Heart right ventricle (tissue), 16 donors: ENCODE results near the gene ARPC4. TPM values are rescaled to one million over a fixed set of nuclear protein-coding genes. Genes with fewer than 3 reads are reported as not detected.

Experiments
- ATAC-seq, 8 donors: fragments of 200-7000 bp; cut with Tn5 transposase; one replicate each; pipeline ENCODE4 v1.9.1; 2020; ENCODE audit warnings: mild to moderate bottlenecking in 8 of 8, moderate library complexity in 8 of 8, moderate number of reproducible peaks in 1 of 8
- DNase-seq, 2 donors: peaks; one replicate each; pipeline ENCODE4 v3.0.0-alpha.2; 2020
- H3K27ac ChIP-seq, 10 donors: fragments of 200-600 bp; sonication (generic) in 2 of 10; one replicate each; pipeline versions ENCODE4 v1.5.0 to v1.8.0; 2020 to 2022; ENCODE audit warnings: mild to moderate bottlenecking in 3 of 10
- H3K27me3 ChIP-seq, 7 donors: fragments of 200-600 bp; one replicate each; pipeline ENCODE4 v1.8.0; 2021 to 2022; ENCODE audit warnings: mild to moderate bottlenecking in 2 of 7
- H3K36me3 ChIP-seq, 9 donors: fragments of 200-600 bp; sonication (generic) in 1 of 9; one replicate each; pipeline versions ENCODE4 v1.5.0 to v1.8.0; 2020 to 2022; ENCODE audit warnings: mild to moderate bottlenecking in 2 of 9
- H3K4me1 ChIP-seq, 9 donors: fragments of 200-600 bp; sonication (generic) in 1 of 9; one replicate each; pipeline versions ENCODE4 v1.5.0 to v1.8.0; 2020 to 2022; ENCODE audit warnings: mild to moderate bottlenecking in 4 of 9
- H3K4me3 ChIP-seq, 10 donors: fragments of 200-600 bp; sonication (generic) in 2 of 10; one replicate each; pipeline versions ENCODE4 v1.5.0 to v1.8.0; 2020 to 2022; ENCODE audit warnings: mild to moderate bottlenecking in 7 of 10, moderate library complexity in 2 of 10
- H3K9me3 ChIP-seq, 11 donors: fragments of 200-600 bp in 10 of 11; sonication (generic) in 2 of 11; one replicate each; pipeline versions ENCODE4 v1.5.0 to v1.8.0; 2013 to 2022; ENCODE audit warnings: mild to moderate bottlenecking in 2 of 11, control low read depth in 1 of 11, moderate library complexity in 1 of 11
- CTCF ChIP-seq, 9 donors: fragments of 200-600 bp; sonication (generic) in 2 of 9; IDR thresholded peaks; one replicate each; pipeline versions ENCODE4 v1.5.0 to v1.8.0; 2021 to 2022; ENCODE audit warnings: antibody characterized with exemption in 9 of 9, mild to moderate bottlenecking in 5 of 9, moderate library complexity in 1 of 9
- WGBS, 2 donors: extraction: QIAGEN DNeasy Blood & Tissue Kit; methylation state at CpG; one replicate each; pipeline ENCODE4 v1.1.7; 2013; ENCODE audit warnings: inconsistent platforms in 1 of 2; 5-methylcytosine and 5-hydroxymethylcytosine counted together
- intact Hi-C, 10 donors: fragments of 100-400 bp; cut with DNase I; formaldehyde crosslinking; loops; one replicate each; pipeline versions ENCODE4 v1.11.1 to v1.14.2; 2022
- polyA plus RNA-seq, 2 donors: library from polyadenylated mRNA; stranded (reverse); fragments of 200-250 nt; gene quantifications; one replicate each; pipeline ENCODE4 v1.2.3, GENCODE V29; 2013
- total RNA-seq, 10 donors: library from RNA; stranded (reverse); fragmentation: NEBNext Ultra II Directional in 3 of 10; extraction: Animal tissue kit (Norgen Biotek cat#: 25700) in 3 of 10; gene quantifications; one replicate each; pipeline versions ENCODE4 v1.2.1 to v1.2.4, GENCODE V29; 2021 to 2023
- donor health status: Arrhythmogenic right ventricular cardiomyopathy.
- donor health status: ischemic (EF 13 %, LVEDD 7.1; RV severe dilation, severe dysfunction).
- donor health status: healthy with polysubstance abuse.
- donor health status: DM: no; HTN: yes; CAD: no.
- donor health status: DM: no; HTN: no; CAD: no.
- donor health status: ischemic (EF 25% LVEDD 6.9; RV normal size, moderate dysfunction).
- donor health status: ischemic (EF 25% LVEDD 5.7; RV mildly dilated, moderate dysfunction).
- donor health status: healthy.
- donor health status: DM: yes; HTN: yes; CAD: no.
- donor health status: Ischemic cardiomyopathy.
- donor health status: ischemic (EF 35%, LVEDD 5.7; RV mildly dilated, moderate dysfunction).
- donor health status: nonischemic (EF 11% LVEDD 7.7; RV severe dilation, severe dysfunction).
- donor health status: DM: yes; HTN: yes; CAD: no.
- donor health status: PGD.
- donor health status: ischemic (EF 29% LVEDD 5.4; RV normal size, mild dysfunction).
- donor health status: nonischemic (EF 23%, LVEDD 6.1; RV moderate dilation, normal function).

The ARPC4 gene
- total and polyA plus RNA-seq, 12 donors, result 27.9 to 111 (median 55.0) TPM

GRCh38 chr3:9810433-9810770 lies 17.5 kb downstream of the ARPC4 start:
- peak overlapping the region; percentile 64 to 92 (median 78) for H3K4me3 ChIP-seq
- peaks cover 4 to 21% (median 18%) of the 10 kb centered on the region in 9 donors for H3K4me1 ChIP-seq
- DNase-seq (peak in 1 of 2 donors; percentile 18), ATAC-seq (peak in 6 of 8 donors; percentile 8 to 28 (median 18))
- H3K9me3 ChIP-seq, result no peaks in the 10 kb centered on the region
- intact Hi-C loops, result no loop called here
- 7 to 8% methylated on average over 18 of the region's 18 CpGs for WGBS, 2 donors
- no peaks in the 10 kb centered on the region for H3K27me3 ChIP-seq
- no peak for TF ChIP-seq CTCF (IDR thresholded peaks at IDR 0.05)
- H3K27ac ChIP-seq, result peak overlapping the region; percentile 88 to 99 (median 96)
- peaks cover 0 to 69% (median 12%) of the 10 kb centered on the region in 9 donors for H3K36me3 ChIP-seq

GRCh38 chr3:9810846-9811245 lies 18.0 kb downstream of the ARPC4 start:
- H3K4me1 ChIP-seq, result peaks cover 4 to 21% (median 18%) of the 10 kb centered on the region in 9 donors
- WGBS, 2 donors, result 46 to 49% methylated on average over 10 of the region's 10 CpGs
- DNase-seq (no peak), ATAC-seq (peak in 4 of 8 donors; percentile 8 to 25 (median 16))
- peaks cover 0 to 64% (median 10%) of the 10 kb centered on the region in 9 donors for H3K36me3 ChIP-seq
- peak overlapping the region in 9 of 10 donors; percentile 64 to 92 (median 78) for H3K4me3 ChIP-seq
- intact Hi-C loops, result no loop called here
- peak overlapping the region; percentile 88 to 99 (median 96) for H3K27ac ChIP-seq
- TF ChIP-seq CTCF (IDR thresholded peaks at IDR 0.05), result no peak
- no peaks in the 10 kb centered on the region for H3K27me3 ChIP-seq
- H3K9me3 ChIP-seq, result no peaks in the 10 kb centered on the region

- Histone ChIP-seq H3K36me3 (peaks cover 0 to 53% (median 4%) of the 10 kb centered on the region in 9 donors), H3K4me1 (peaks cover 4 to 21% (median 18%) of the 10 kb centered on the region in 9 donors), H3K27ac (no peak overlapping the region), H3K9me3 (no peaks in the 10 kb centered on the region), H3K27me3 (no peaks in the 10 kb centered on the region), H3K4me3 (no peak overlapping the region)
- WGBS, 2 donors, result 95 to 96% methylated on average over 9 of the region's 9 CpGs
- DNase-seq (no peak), ATAC-seq (no peak)
- TF ChIP-seq CTCF (IDR thresholded peaks at IDR 0.05), result no peak
- intact Hi-C loops, result no loop called here
These were observed 20.1 kb downstream of the ARPC4 start for GRCh38 chr3:9812870-9813483.

GRCh38 chr3:9815986-9816385 lies 23.1 kb downstream of the ARPC4 start:
- intact Hi-C loops, result no loop called here
- peaks cover under 1 to 7% (median 2%) of the 10 kb centered on the region in 9 donors for H3K4me1 ChIP-seq
- no peak for TF ChIP-seq CTCF (IDR thresholded peaks at IDR 0.05)
- H3K27me3 ChIP-seq, result no peaks in the 10 kb centered on the region
- 88 to 94% methylated on average over 9 of the region's 9 CpGs for WGBS, 2 donors
- H3K36me3 ChIP-seq, result peaks cover 0 to 77% (median 4%) of the 10 kb centered on the region in 9 donors
- H3K4me3 ChIP-seq, result no peak overlapping the region
- ATAC-seq (no peak), DNase-seq (no peak)
- no peak overlapping the region for H3K27ac ChIP-seq
- H3K9me3 ChIP-seq, result no peaks in the 10 kb centered on the region
